ENCODE results near the gene DNAJC22. TPM values are rescaled to one million over a fixed set of nuclear protein-coding genes. Genes with fewer than 3 reads are reported as not detected.

The DNAJC22 gene
- total and polyA plus RNA-seq, 2 donors (not counting 1 experiment from before 2014, with no cell fraction given), result not detected

DNA sequence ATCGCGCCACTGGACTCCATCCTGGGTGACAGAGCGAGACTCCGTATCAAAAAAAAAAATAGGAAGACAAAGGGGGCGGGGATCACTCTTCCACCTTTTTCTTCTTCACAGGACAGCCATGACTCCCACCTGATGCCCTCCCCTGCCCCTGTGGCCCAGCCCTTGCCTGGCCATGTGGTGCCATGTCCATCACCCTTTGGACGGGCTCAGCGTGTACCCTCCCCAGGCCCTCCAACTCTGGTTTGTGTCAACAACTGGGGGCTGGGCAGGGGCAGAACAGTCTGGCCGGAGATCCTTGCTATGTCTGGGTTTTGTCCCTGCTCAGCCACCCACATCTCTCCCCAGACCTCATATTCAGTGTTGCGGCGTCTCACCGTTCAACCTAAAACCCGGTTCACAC lies 17.9 kb upstream of the DNAJC22 start:
- Histone ChIP-seq H3K4me3 (ENCODE audit: control extremely low read depth in 1 of 5, extremely low read depth in 1 of 5, insufficient read depth in 1 of 5, low read depth in 2 of 5, low read length in 4 of 5) (no peak overlapping the region), H2AFZ (ENCODE audit: insufficient read depth, low read depth, low read length, poor library complexity, severe bottlenecking) (no peak overlapping the region), H3K79me2 (ENCODE audit: control insufficient read depth, insufficient read depth, low read length) (peaks cover 2% of the 10 kb centered on the region), H3K9ac (ENCODE audit: low read length) (no peak overlapping the region), H3K4me2 (replicated peaks; ENCODE audit: low read depth, low read length, poor library complexity, severe bottlenecking) (no peak overlapping the region), H3K27ac (ENCODE audit: low read length in 2 of 2) (no peak overlapping the region), H3K9me3 (ENCODE audit: control extremely low read depth in 1 of 3, control insufficient read depth in 2 of 3, insufficient read depth in 1 of 3, low read length in 2 of 3) (peaks cover 0 to under 1% (median 0%) of the 10 kb centered on the region in 3 donors), H3K27me3 (replicated peaks in 1 of 4; ENCODE audit: control extremely low read depth in 1 of 4, control insufficient read depth in 3 of 4, insufficient read depth in 4 of 4, low read length in 3 of 4) (peaks cover 0 to 25% (median 12%) of the 10 kb centered on the region in 4 experiments), H3K4me1 (ENCODE audit: control insufficient read depth in 2 of 2, insufficient read depth in 2 of 2, low read length in 2 of 2) (peaks cover 11 to 13% of the 10 kb centered on the region in 2 donors), H3K36me3 (replicated peaks in 1 of 2; ENCODE audit: control extremely low read depth in 1 of 2, control insufficient read depth in 1 of 2, extremely low read depth in 1 of 2, insufficient read depth in 2 of 2, low read length in 1 of 2) (no peaks in the 10 kb centered on the region), H4K20me1 (ENCODE audit: control insufficient read depth, insufficient read depth, low read length, poor library complexity, severe bottlenecking) (no peaks in the 10 kb centered on the region)
- intact Hi-C loops (cut with micrococcal nuclease), result no loop called here
- no peaks in the 10 kb centered on the region for H3K9me3 Mint-ChIP-seq (ENCODE audit: insufficient read depth)
- no peak for ATAC-seq (ENCODE audit: low read depth)
- peaks cover 20% of the 10 kb centered on the region for H3K27me3 Mint-ChIP-seq
- ChIA-PET POLR2A (no interaction called here), CTCF (interaction anchor here (4.5 kb wide), 1 partner anchor 184 kb away, joined by 42 read pairs; no protein-coding TSS in a partner anchor)
- 98% methylated on average over 11 of the region's 12 CpGs for WGBS (ENCODE audit: insufficient coverage)
- no peak for TF ChIP-seq EZH2 (IDR thresholded peaks at IDR 0.05; ENCODE audit: borderline replicate concordance, insufficient read depth, low read depth, low read length, poor library complexity, severe bottlenecking)
- TF ChIP-seq, protein P1, sequence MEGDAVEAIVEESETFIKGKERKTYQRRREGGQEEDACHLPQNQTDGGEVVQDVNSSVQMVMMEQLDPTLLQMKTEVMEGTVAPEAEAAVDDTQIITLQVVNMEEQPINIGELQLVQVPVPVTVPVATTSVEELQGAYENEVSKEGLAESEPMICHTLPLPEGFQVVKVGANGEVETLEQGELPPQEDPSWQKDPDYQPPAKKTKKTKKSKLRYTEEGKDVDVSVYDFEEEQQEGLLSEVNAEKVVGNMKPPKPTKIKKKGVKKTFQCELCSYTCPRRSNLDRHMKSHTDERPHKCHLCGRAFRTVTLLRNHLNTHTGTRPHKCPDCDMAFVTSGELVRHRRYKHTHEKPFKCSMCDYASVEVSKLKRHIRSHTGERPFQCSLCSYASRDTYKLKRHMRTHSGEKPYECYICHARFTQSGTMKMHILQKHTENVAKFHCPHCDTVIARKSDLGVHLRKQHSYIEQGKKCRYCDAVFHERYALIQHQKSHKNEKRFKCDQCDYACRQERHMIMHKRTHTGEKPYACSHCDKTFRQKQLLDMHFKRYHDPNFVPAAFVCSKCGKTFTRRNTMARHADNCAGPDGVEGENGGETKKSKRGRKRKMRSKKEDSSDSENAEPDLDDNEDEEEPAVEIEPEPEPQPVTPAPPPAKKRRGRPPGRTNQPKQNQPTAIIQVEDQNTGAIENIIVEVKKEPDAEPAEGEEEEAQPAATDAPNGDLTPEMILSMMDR (IDR thresholded peaks at IDR 0.05), result no peak
- no peak for DNase-seq
- peaks cover 12% of the 10 kb centered on the region for H3K4me1 Mint-ChIP-seq
- H3K4me3 Mint-ChIP-seq, result no peak overlapping the region
- no peak overlapping the region for H3K27ac Mint-ChIP-seq

DNA sequence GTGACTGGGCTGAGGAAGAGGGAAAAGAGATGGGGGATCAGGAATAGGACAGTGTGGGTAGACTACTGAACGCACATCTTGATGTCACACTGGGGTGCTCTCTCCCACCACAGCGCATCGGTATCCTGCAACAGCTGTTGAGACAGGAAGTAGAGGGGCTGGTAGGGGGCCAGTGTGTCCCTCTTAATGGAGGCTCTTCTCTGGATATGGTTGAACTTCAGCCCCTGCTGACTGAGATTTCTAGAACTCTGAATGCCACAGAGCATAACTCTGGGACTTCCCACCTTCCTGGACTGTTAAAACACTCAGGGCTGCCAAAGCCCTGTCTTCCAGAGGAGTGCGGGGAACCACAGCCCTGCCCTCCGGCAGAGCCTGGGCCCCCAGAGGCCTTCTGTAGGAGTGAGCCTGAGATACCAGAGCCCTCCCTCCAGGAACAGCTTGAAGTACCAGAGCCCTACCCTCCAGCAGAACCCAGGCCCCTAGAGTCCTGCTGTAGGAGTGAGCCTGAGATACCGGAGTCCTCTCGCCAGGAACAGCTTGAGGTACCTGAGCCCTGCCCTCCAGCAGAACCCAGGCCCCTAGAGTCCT lies 16.6 kb upstream of the DNAJC22 start:
- Histone ChIP-seq H3K4me3 (ENCODE audit: control extremely low read depth in 1 of 5, extremely low read depth in 1 of 5, insufficient read depth in 1 of 5, low read depth in 2 of 5, low read length in 4 of 5) (no peak overlapping the region), H3K9me3 (ENCODE audit: control extremely low read depth in 1 of 3, control insufficient read depth in 2 of 3, insufficient read depth in 1 of 3, low read length in 2 of 3) (peaks cover 0 to 11% (median 0%) of the 10 kb centered on the region in 3 donors), H3K4me1 (ENCODE audit: control insufficient read depth in 2 of 2, insufficient read depth in 2 of 2, low read length in 2 of 2) (peaks cover 11 to 16% of the 10 kb centered on the region in 2 donors), H3K27ac (ENCODE audit: low read length in 2 of 2) (no peak overlapping the region), H4K20me1 (ENCODE audit: control insufficient read depth, insufficient read depth, low read length, poor library complexity, severe bottlenecking) (no peaks in the 10 kb centered on the region), H3K27me3 (replicated peaks in 1 of 4; ENCODE audit: control extremely low read depth in 1 of 4, control insufficient read depth in 3 of 4, insufficient read depth in 4 of 4, low read length in 3 of 4) (peaks cover 0 to 39% (median 21%) of the 10 kb centered on the region in 4 experiments), H3K36me3 (replicated peaks in 1 of 2; ENCODE audit: control extremely low read depth in 1 of 2, control insufficient read depth in 1 of 2, extremely low read depth in 1 of 2, insufficient read depth in 2 of 2, low read length in 1 of 2) (no peaks in the 10 kb centered on the region), H3K9ac (ENCODE audit: low read length) (no peak overlapping the region), H3K4me2 (replicated peaks; ENCODE audit: low read depth, low read length, poor library complexity, severe bottlenecking) (no peak overlapping the region), H3K79me2 (ENCODE audit: control insufficient read depth, insufficient read depth, low read length) (no peaks in the 10 kb centered on the region), H2AFZ (ENCODE audit: insufficient read depth, low read depth, low read length, poor library complexity, severe bottlenecking) (no peak overlapping the region)
- POLR2A ChIA-PET, result no interaction called here
- no peak for DNase-seq
- no peak for ATAC-seq (ENCODE audit: low read depth)
- CTCF ChIA-PET, result interaction anchor here (4.5 to 5.1 kb wide), 2 partner anchors 12 to 183 kb away, joined by 42 to 54 read pairs; no protein-coding TSS in a partner anchor
- no peaks in the 10 kb centered on the region for H3K9me3 Mint-ChIP-seq (ENCODE audit: insufficient read depth)
- peaks cover 13% of the 10 kb centered on the region for H3K4me1 Mint-ChIP-seq
- WGBS (ENCODE audit: insufficient coverage), result 93% methylated on average over 4 of the region's 7 CpGs
- TF ChIP-seq EZH2 (IDR thresholded peaks at IDR 0.05; ENCODE audit: borderline replicate concordance, insufficient read depth, low read depth, low read length, poor library complexity, severe bottlenecking), result no peak
- TF ChIP-seq, protein P1 (IDR thresholded peaks at IDR 0.05), result no peak
- H3K4me3 Mint-ChIP-seq, result no peak overlapping the region
- H3K27me3 Mint-ChIP-seq, result peaks cover 31% of the 10 kb centered on the region
- H3K27ac Mint-ChIP-seq, result no peak overlapping the region
- intact Hi-C loops (cut with micrococcal nuclease), result no loop called here

Measured in B cell (primary cell).